HepG2 (cell line): ENCODE results near the gene KCNMA1. TPM values are rescaled to one million over a fixed set of nuclear protein-coding genes. Genes with fewer than 3 reads are reported as not detected.

Source experiments
- ATAC-seq: fragments of 200-7000 bp; cut with Tn5 transposase; 3 replicates; pipeline ENCODE4 v1.9.1; 2020; ENCODE audit warnings: mild to moderate bottlenecking, moderate library complexity
- BruUV-seq: library from RNA; stranded (reverse); fragments of 400-500 nt; replicated peaks from 2 replicates; lab custom pipeline; 2021; lab: Mats Ljungman, UMichigan
- CTCF ChIA-PET: fragments of 300-600 bp; formaldehyde crosslinking; extraction: SDS; loops from one replicate; lab custom pipeline; 2021; ENCODE audit warnings: low total read pairs, inconsistent platforms, low intra/inter-chr PET ratio; lab: Yijun Ruan, JAX
- POLR2A ChIA-PET: fragments of 350-600 bp; sonication (Branson Sonifier 250); formaldehyde crosslinking; loops from one replicate; lab custom pipeline; 2020; ENCODE audit warnings: antibody characterized with exemption, inconsistent platforms; lab: Yijun Ruan, JAX
- DNase-seq: peaks from one replicate; pipeline ENCODE4 v3.0.0-alpha.2; 2015; ENCODE audit warnings: low spot score
- FAIRE-seq: peaks from 3 replicates; lab custom pipeline; 2011; peaks lifted over from hg19 to GRCh38; lab: Jason Lieb, UNC
- H2AFZ ChIP-seq: one replicate; pipeline ENCODE4 v1.6.1; 2011; ENCODE audit warnings: low read length, inconsistent platforms
- H3K27ac ChIP-seq: fragments of 300-600 bp; 3 replicates; pipeline ENCODE4 v1.8.0; 2011; ENCODE audit warnings: mixed run types, mild to moderate bottlenecking, mixed read lengths, low read length, inconsistent platforms; ENCODE audit not compliant: insufficient read depth; ENCODE audit errors: extremely low read length
- H3K27me3 ChIP-seq, 2 experiments: fragments of 200-600 bp in 1 of 2; 2 replicates in 1 of 2; 3 replicates in 1 of 2; pipeline versions ENCODE4 v1.6.0 to v1.8.0; 2011; ENCODE audit warnings: low read length in 2 of 2, mild to moderate bottlenecking in 2 of 2, moderate library complexity in 2 of 2, inconsistent platforms in 1 of 2; ENCODE audit not compliant: insufficient read depth in 2 of 2, control insufficient read depth in 1 of 2
- H3K36me3 ChIP-seq, 2 experiments: fragments of 200-600 bp in 1 of 2; replicated peaks in 1 of 2; 2 replicates in 1 of 2; 3 replicates in 1 of 2; pipeline versions ENCODE4 v1.5.1 to v1.8.0; 2011; ENCODE audit warnings: low read length in 2 of 2, inconsistent platforms in 1 of 2; ENCODE audit not compliant: insufficient read depth in 2 of 2, control insufficient read depth in 1 of 2
- H3K4me1 ChIP-seq: 2 replicates; pipeline ENCODE4 v1.5.1; 2012; ENCODE audit warnings: low read length, inconsistent platforms; ENCODE audit not compliant: insufficient read depth
- H3K4me2 ChIP-seq: 2 replicates; pipeline ENCODE4 v1.6.0; 2011; ENCODE audit warnings: low read depth, low read length, inconsistent platforms
- H3K4me3 ChIP-seq, 3 experiments: fragments of 200-600 bp in 1 of 3; sonication (generic), shearing (Covaris generic) in 1 of 3; replicated peaks in 1 of 3; 2 replicates each; pipeline ENCODE4 v1.5.1; 2011 to 2016; ENCODE audit warnings: low read length in 3 of 3, inconsistent platforms in 2 of 3, low read depth in 2 of 3, mild to moderate bottlenecking in 2 of 3, control low read depth in 1 of 3, mixed read lengths in 1 of 3; ENCODE audit not compliant: insufficient read depth in 1 of 3
- H3K79me2 ChIP-seq: one replicate; pipeline ENCODE4 v1.6.1; 2011; ENCODE audit warnings: low read length, inconsistent platforms; ENCODE audit not compliant: insufficient read depth
- H3K9ac ChIP-seq: 2 replicates; pipeline ENCODE4 v1.6.0; 2011; ENCODE audit warnings: mild to moderate bottlenecking, low read depth, low read length, inconsistent platforms; ENCODE audit not compliant: insufficient read depth
- H3K9me3 ChIP-seq: 2 replicates; pipeline ENCODE4 v1.5.1; 2012; ENCODE audit warnings: mild to moderate bottlenecking, low read length
- H4K20me1 ChIP-seq: 2 replicates; pipeline ENCODE4 v1.6.0; 2011; ENCODE audit warnings: inconsistent platforms, mild to moderate bottlenecking, low read length, moderate library complexity; ENCODE audit not compliant: insufficient read depth
- CCAR2 ChIP-seq: fragments of 200-400 bp; formaldehyde crosslinking; optimal IDR thresholded peaks from 2 replicates; pipeline ENCODE3; 2018; ENCODE audit warnings: low read depth, mild to moderate bottlenecking, low read length, moderate library complexity
- DNMT1 ChIP-seq: sonication (generic); formaldehyde crosslinking; IDR thresholded peaks from 2 replicates; pipeline ENCODE4 v1.5.1; 2020; ENCODE audit warnings: mild to moderate bottlenecking, missing genetic modification reagents
- HDAC6 ChIP-seq: fragments of 200-600 bp; sonication (generic); IDR thresholded peaks from 2 replicates; pipeline ENCODE4 v1.7.0; 2017; ENCODE audit warnings: mild to moderate bottlenecking, antibody characterized with exemption, low read length, low read depth
- JARID2 ChIP-seq: sonication (generic); formaldehyde crosslinking; IDR thresholded peaks from 2 replicates; pipeline ENCODE4 v1.8.1; 2023; ENCODE audit warnings: missing genetic modification reagents, inconsistent platforms; ENCODE audit not compliant: insufficient replicate concordance
- JUNB ChIP-seq: sonication (generic); formaldehyde crosslinking; IDR thresholded peaks from 2 replicates; pipeline ENCODE4 v1.8.0; 2022; ENCODE audit warnings: missing genetic modification reagents, mild to moderate bottlenecking, borderline replicate concordance
- MXI1 ChIP-seq: IDR thresholded peaks from 3 replicates; pipeline ENCODE4 v1.6.1; 2012; ENCODE audit warnings: low read depth, low read length, inconsistent platforms, borderline replicate concordance
- PCBP1 ChIP-seq: fragments of 200-400 bp; formaldehyde crosslinking; IDR thresholded peaks from 2 replicates; pipeline ENCODE4 v1.6.1; 2017; ENCODE audit warnings: mild to moderate bottlenecking, low read depth, low read length, borderline replicate concordance
- POLR2AphosphoS5 ChIP-seq: IDR thresholded peaks from 2 replicates; pipeline ENCODE4 v1.6.1; 2012; ENCODE audit warnings: low read depth, low read length
- SNRNP70 ChIP-seq: fragments of 200-400 bp; formaldehyde crosslinking; IDR thresholded peaks from 2 replicates; pipeline ENCODE4 v1.6.1; 2017; ENCODE audit warnings: mild to moderate bottlenecking, low read depth, low read length, moderate library complexity
- WIZ ChIP-seq: sonication (generic); formaldehyde crosslinking; IDR thresholded peaks from 2 replicates; pipeline ENCODE4 v1.5.1; 2020; ENCODE audit warnings: mild to moderate bottlenecking, missing genetic modification reagents
- ZFP82 ChIP-seq: sonication (generic); formaldehyde crosslinking; IDR thresholded peaks from 2 replicates; pipeline ENCODE4 v1.5.1; 2020; ENCODE audit warnings: mild to moderate bottlenecking, missing genetic modification reagents, borderline replicate concordance
- ZKSCAN1 ChIP-seq: fragments of 150-350 bp; IDR thresholded peaks from 2 replicates; pipeline ENCODE4 v1.6.1; 2014; ENCODE audit warnings: low read length
- ZNF383 ChIP-seq: sonication (generic); formaldehyde crosslinking; IDR thresholded peaks from 2 replicates; pipeline ENCODE4 v1.4.0; 2020; ENCODE audit warnings: missing genetic modification reagents, mild to moderate bottlenecking, borderline replicate concordance
- ZNF737 ChIP-seq: sonication (generic); formaldehyde crosslinking; IDR thresholded peaks from 2 replicates; pipeline ENCODE4 v1.5.0; 2020; ENCODE audit warnings: missing genetic modification reagents, mild to moderate bottlenecking, borderline replicate concordance
- in situ Hi-C: cut with HindIII; loops from 2 replicates; pipeline ENCODE4 v1.10.0; 2017; ENCODE audit warnings: low pct_unique_long_range_greater_than_20kb; ENCODE audit not compliant: extremely low pct_ligation_motif_present
- intact Hi-C: fragments of 100-400 bp; cut with micrococcal nuclease; formaldehyde crosslinking; loops from one replicate; pipeline ENCODE4 v1.10.0; 2022; ENCODE audit not compliant: unreplicated experiment
- polyA plus RNA-seq, 8 experiments: library from polyadenylated mRNA; depleted of rRNA in 3 of 8; stranded (reverse) in 7 of 8; unstranded in 1 of 8; fragments of >200 nt; fragmentation: Illumina TruSeq in 4 of 8; extraction: Trizol in 4 of 8; gene quantifications; 2 replicates each; pipeline versions ENCODE4 v1.2.1 to v1.2.3, GENCODE V29; 2011 to 2016; ENCODE audit warnings: low read depth in 4 of 8, missing spikeins in 1 of 8, mixed read lengths in 1 of 8; ENCODE audit not compliant: insufficient read depth in 1 of 8
- total RNA-seq, 5 experiments: library from RNA; depleted of rRNA; stranded (reverse); fragments of >200 nt; fragmentation: Illumina TruSeq; extraction: Trizol; gene quantifications; 2 replicates each; pipeline ENCODE4 v1.2.3, GENCODE V29; 2016; ENCODE audit warnings: low read depth in 1 of 5
- TF ChIP-seq, protein P1 (sequence below): conservative IDR thresholded peaks from 2 replicates; pipeline ENCODE4 v1.6.1; 2018; ENCODE audit warnings: missing genetic modification reagents
- TF ChIP-seq, protein P2 (sequence below): sonication (generic); IDR thresholded peaks from 2 replicates; pipeline ENCODE4 v1.6.1; 2016; ENCODE audit warnings: low read depth, borderline replicate concordance
- TF ChIP-seq, protein P3 (sequence below): sonication (generic); formaldehyde crosslinking; IDR thresholded peaks from 2 replicates; pipeline ENCODE4 v1.4.0; 2020; ENCODE audit warnings: missing genetic modification reagents

Gene KCNMA1
- total and polyA plus RNA-seq, 2 of the 13 experiments (the other 11 are each of a cell fraction or from before 2014, with no cell fraction given), result 0.02 TPM; not detected in 1

DNA sequence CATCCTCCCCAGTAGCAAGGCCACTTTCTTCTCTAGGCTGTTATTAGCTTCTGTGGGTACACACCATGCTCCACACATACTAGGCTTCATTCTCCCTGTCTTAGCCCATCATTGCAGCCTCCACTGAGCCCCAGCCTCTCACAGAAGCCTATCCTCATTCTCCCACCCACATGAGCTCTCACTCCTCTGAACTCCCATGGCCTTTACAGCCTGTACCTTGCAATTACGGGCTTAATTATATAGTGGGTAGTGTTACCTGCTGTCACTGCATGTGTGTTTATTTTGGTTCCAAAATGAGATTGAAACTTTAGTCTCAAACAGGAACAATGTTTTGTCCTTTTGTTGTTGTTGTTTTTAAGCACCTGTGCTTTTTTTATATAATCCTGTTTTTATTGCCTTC, 460.0 kb downstream of the KCNMA1 start (continued):
- TF ChIP-seq MXI1 (no peak), ZNF383 (CRISPR knock-in tag) (no peak), POLR2AphosphoS5 (no peak), JUNB (CRISPR knock-in tag) (no peak)
- TF ChIP-seq, protein P1, sequence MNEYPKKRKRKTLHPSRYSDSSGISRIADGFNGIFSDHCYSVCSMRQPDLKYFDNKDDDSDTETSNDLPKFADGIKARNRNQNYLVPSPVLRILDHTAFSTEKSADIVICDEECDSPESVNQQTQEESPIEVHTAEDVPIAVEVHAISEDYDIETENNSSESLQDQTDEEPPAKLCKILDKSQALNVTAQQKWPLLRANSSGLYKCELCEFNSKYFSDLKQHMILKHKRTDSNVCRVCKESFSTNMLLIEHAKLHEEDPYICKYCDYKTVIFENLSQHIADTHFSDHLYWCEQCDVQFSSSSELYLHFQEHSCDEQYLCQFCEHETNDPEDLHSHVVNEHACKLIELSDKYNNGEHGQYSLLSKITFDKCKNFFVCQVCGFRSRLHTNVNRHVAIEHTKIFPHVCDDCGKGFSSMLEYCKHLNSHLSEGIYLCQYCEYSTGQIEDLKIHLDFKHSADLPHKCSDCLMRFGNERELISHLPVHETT, result no peak
- TF ChIP-seq, all 625 proteins: peak for 0

DNA sequence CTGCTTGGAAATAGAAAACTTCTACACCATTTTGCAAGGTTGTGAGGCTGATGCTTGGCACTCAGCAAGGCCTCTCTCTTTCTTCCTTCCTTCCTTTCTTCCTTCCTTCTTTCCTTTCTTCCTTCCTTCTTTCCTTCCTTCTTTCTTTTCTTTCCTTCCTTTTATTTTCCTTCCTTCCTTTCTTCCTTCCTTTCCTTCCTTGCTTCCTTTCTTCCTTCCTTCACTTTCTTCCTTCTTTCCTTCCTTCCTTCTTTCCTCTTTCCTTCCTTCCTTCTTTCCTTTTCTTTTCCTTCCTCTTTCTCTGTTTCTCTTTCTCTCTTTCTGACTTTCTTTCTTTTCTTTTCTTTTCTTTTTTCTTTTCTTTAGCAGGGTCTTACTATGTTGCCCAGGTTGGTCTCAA, 460.4 kb downstream of the KCNMA1 start:
- intact Hi-C loops, result no loop called here
- ChIA-PET POLR2A (no interaction called here), CTCF (interaction anchor here (5.0 kb wide), 1 partner anchor 466 kb away, joined by 77 read pairs; no protein-coding TSS in a partner anchor)
- no peak for DNase-seq
- Histone ChIP-seq H3K36me3 (no peaks in the 10 kb centered on the region), H2AFZ (no peak overlapping the region), H3K4me2 (no peak overlapping the region), H3K4me3 (no peak overlapping the region), H3K27ac (no peak overlapping the region), H3K9me3 (no peaks in the 10 kb centered on the region), H3K9ac (no peak overlapping the region), H3K4me1 (no peaks in the 10 kb centered on the region), H4K20me1 (no peaks in the 10 kb centered on the region), H3K79me2 (no peaks in the 10 kb centered on the region), H3K27me3 (peaks cover 0 to 9% of the 10 kb centered on the region in 2 experiments; a peak in 2 of 5 replicates)
- FAIRE-seq, result no peak
- TF ChIP-seq ZKSCAN1, result no peak
- TF ChIP-seq, protein P2, sequence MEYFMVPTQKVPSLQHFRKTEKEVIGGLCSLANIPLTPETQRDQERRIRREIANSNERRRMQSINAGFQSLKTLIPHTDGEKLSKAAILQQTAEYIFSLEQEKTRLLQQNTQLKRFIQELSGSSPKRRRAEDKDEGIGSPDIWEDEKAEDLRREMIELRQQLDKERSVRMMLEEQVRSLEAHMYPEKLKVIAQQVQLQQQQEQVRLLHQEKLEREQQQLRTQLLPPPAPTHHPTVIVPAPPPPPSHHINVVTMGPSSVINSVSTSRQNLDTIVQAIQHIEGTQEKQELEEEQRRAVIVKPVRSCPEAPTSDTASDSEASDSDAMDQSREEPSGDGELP, result no peak
- no peak for TF ChIP-seq SNRNP70
- TF ChIP-seq DNMT1, result no peak
- TF ChIP-seq WIZ (CRISPR knock-in tag), result no peak
- TF ChIP-seq HDAC6, result no peak
- no peak for TF ChIP-seq CCAR2
- TF ChIP-seq PCBP1, result no peak
- no peak for TF ChIP-seq ZNF737 (CRISPR knock-in tag)
- TF ChIP-seq ZFP82 (CRISPR knock-in tag), result no peak
- TF ChIP-seq, protein P3, sequence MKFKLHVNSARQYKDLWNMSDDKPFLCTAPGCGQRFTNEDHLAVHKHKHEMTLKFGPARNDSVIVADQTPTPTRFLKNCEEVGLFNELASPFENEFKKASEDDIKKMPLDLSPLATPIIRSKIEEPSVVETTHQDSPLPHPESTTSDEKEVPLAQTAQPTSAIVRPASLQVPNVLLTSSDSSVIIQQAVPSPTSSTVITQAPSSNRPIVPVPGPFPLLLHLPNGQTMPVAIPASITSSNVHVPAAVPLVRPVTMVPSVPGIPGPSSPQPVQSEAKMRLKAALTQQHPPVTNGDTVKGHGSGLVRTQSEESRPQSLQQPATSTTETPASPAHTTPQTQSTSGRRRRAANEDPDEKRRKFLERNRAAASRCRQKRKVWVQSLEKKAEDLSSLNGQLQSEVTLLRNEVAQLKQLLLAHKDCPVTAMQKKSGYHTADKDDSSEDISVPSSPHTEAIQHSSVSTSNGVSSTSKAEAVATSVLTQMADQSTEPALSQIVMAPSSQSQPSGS (CRISPR knock-in tag), result no peak
- TF ChIP-seq JARID2 (CRISPR knock-in tag), result no peak
- in situ Hi-C loops, result loop anchor here (5.0 kb wide), 1 partner anchor 465 kb away; no protein-coding TSS in a partner anchor
- BruUV-seq, result no TSS peak
- ATAC-seq, result no peak
